G401 (cell line): ENCODE measurements around the gene KIAA1191. TPM values are rescaled to one million over a fixed set of nuclear protein-coding genes. Genes with fewer than 3 reads are reported as not detected.

ENCODE experiments used
- DNase-seq: peaks from one replicate; pipeline ENCODE4 v3.0.0-alpha.2; 2015; ENCODE audit warnings: low spot score
- in situ Hi-C: cut with HindIII; loops from 2 replicates; pipeline ENCODE4 v1.10.0; 2016; ENCODE audit warnings: low sequenced_read_pairs, mixed read lengths
- total RNA-seq: library from RNA; depleted of rRNA; stranded (reverse); fragments of >200 nt; shearing (Covaris generic); gene quantifications from 2 replicates; pipeline ENCODE4 v1.2.3, GENCODE V29; 2014

KIAA1191 gene
- total RNA-seq, 1 experiment from 2014 or later: 117 TPM

- in situ Hi-C loops: no loop called here
- no peak for DNase-seq
These were observed 29.9 kb upstream of the KIAA1191 start for GRCh38 chr5:176391479-176391878.

- in situ Hi-C loops: no loop called here
- no peak for DNase-seq
These were observed 27.9 kb upstream of the KIAA1191 start for GRCh38 chr5:176389135-176390123.

- in situ Hi-C loops: no loop called here
- peak; percentile 99 for DNase-seq
These were observed 27.0 kb upstream of the KIAA1191 start, which contains the start of the genes HIGD2A and NOP16 for GRCh38 chr5:176388444-176389134. Gene HIGD2A, plus strand, starts transcription at chr5:176388751. Its CDS starts 69 bp downstream, at chr5:176388820. Gene NOP16, minus strand, starts transcription at chr5:176388598. Its CDS starts 59 bp downstream, at chr5:176388539.

- in situ Hi-C loops: no loop called here
- DNase-seq: no peak
These were observed 26.5 kb upstream of the KIAA1191 start for GRCh38 chr5:176388003-176388443.

- DNase-seq: no peak
- in situ Hi-C loops: no loop called here
These were observed 25.9 kb upstream of the KIAA1191 start for GRCh38 chr5:176387384-176387925.

- DNase-seq: no peak
- in situ Hi-C loops: no loop called here
These were observed 24.9 kb upstream of the KIAA1191 start for GRCh38 chr5:176386491-176386890.

GRCh38 chr5:176384991-176385390, 23.4 kb upstream of the KIAA1191 start:
- DNase-seq: no peak
- in situ Hi-C loops: no loop called here

GRCh38 chr5:176384366-176384930, 22.9 kb upstream of the KIAA1191 start:
- no peak for DNase-seq
- in situ Hi-C loops: no loop called here

- DNase-seq: no peak
- in situ Hi-C loops: no loop called here
These were observed 22.4 kb upstream of the KIAA1191 start for GRCh38 chr5:176383961-176384360.

- in situ Hi-C loops: no loop called here
- DNase-seq: no peak
These were observed 21.8 kb upstream of the KIAA1191 start for GRCh38 chr5:176383248-176383905.

GRCh38 chr5:176382721-176383120, 21.2 kb upstream of the KIAA1191 start:
- in situ Hi-C loops: no loop called here
- DNase-seq: no peak

- no peak for DNase-seq
- in situ Hi-C loops: no loop called here
These were observed 20.4 kb upstream of the KIAA1191 start for GRCh38 chr5:176381979-176382378.

GRCh38 chr5:176381423-176381822, 19.9 kb upstream of the KIAA1191 start:
- DNase-seq: no peak
- in situ Hi-C loops: no loop called here

GRCh38 chr5:176379881-176380280, 18.3 kb upstream of the KIAA1191 start:
- in situ Hi-C loops: no loop called here
- no peak for DNase-seq

- no peak for DNase-seq
- in situ Hi-C loops: no loop called here
These were observed 11.7 kb upstream of the KIAA1191 start for GRCh38 chr5:176373100-176373818.

GRCh38 chr5:176371621-176372539, 10.3 kb upstream of the KIAA1191 start:
- DNase-seq: no peak
- in situ Hi-C loops: no loop called here

GRCh38 chr5:176369934-176370711, 8.6 kb upstream of the KIAA1191 start:
- in situ Hi-C loops: no loop called here
- no peak for DNase-seq
